Skin epidermis (tissue), 12 donors: ENCODE results near the gene PIR.
A peak's percentile ranks its signal among the peaks of the same experiment; 100 is the strongest.

ENCODE experiments used
- H3K27ac ChIP-seq, 21 experiments: fragments of 200-600 bp; sonication (generic) in 11 of 21; one replicate each; pipeline ENCODE4 v1.5.0; 2020; ENCODE audit warnings: mild to moderate bottlenecking in 3 of 21, inconsistent platforms in 2 of 21, moderate library complexity in 2 of 21
- H3K4me3 ChIP-seq, 7 experiments: fragments of 200-600 bp; sonication (generic) in 2 of 7; one replicate each; pipeline ENCODE4 v1.5.0; 2020; ENCODE audit warnings: inconsistent platforms in 2 of 7, mild to moderate bottlenecking in 2 of 7, moderate library complexity in 1 of 7

PIR gene

GRCh38 chrX:15359701-15360100, 133.4 kb downstream of the PIR start:
- Histone ChIP-seq H3K4me3 (no peak overlapping the region), H3K27ac (no peak overlapping the region)

- H3K27ac ChIP-seq: no peak overlapping the region
- no peak overlapping the region for H3K4me3 ChIP-seq
Measured at GRCh38 chrX:15358533-15358932, 134.6 kb downstream of the PIR start.

- Histone ChIP-seq H3K4me3 (no peak overlapping the region), H3K27ac (no peak overlapping the region)
Measured at GRCh38 chrX:15356444-15356843, 136.7 kb downstream of the PIR start.

- Histone ChIP-seq H3K27ac (no peak overlapping the region), H3K4me3 (no peak overlapping the region)
Measured at GRCh38 chrX:15350329-15350996, 142.7 kb downstream of the PIR start.

GRCh38 chrX:15349046-15349445, 144.1 kb downstream of the PIR start:
- H3K27ac ChIP-seq: no peak overlapping the region
- no peak overlapping the region for H3K4me3 ChIP-seq

GRCh38 chrX:15345976-15346375, 147.2 kb downstream of the PIR start:
- H3K27ac ChIP-seq: no peak overlapping the region
- no peak overlapping the region for H3K4me3 ChIP-seq

GRCh38 chrX:15344106-15344505, 149.0 kb downstream of the PIR start:
- Histone ChIP-seq H3K4me3 (no peak overlapping the region), H3K27ac (no peak overlapping the region)

- no peak overlapping the region for H3K4me3 ChIP-seq
- H3K27ac ChIP-seq: no peak overlapping the region
Measured at GRCh38 chrX:15343075-15343476, 150.1 kb downstream of the PIR start.

- H3K4me3 ChIP-seq: no peak overlapping the region
- H3K27ac ChIP-seq: no peak overlapping the region
Measured at GRCh38 chrX:15340867-15341266, 152.3 kb downstream of the PIR start.

- Histone ChIP-seq H3K27ac (peak overlapping the region in 8 of 21 experiments; percentile 6 to 87 (median 42)), H3K4me3 (peak overlapping the region; percentile 11 to 75 (median 72))
Measured at GRCh38 chrX:15336023-15336413, 157.1 kb downstream of the PIR start.

GRCh38 chrX:15335135-15336022, 157.8 kb downstream of the PIR start, which contains the start of gene PIGA:
PIGA (minus strand) TSS chrX:15335523; CDS start chrX:15331930, 3,593 bp downstream.
- Histone ChIP-seq H3K27ac (peak within 1 kb of the TSS; percentile 39 to 91 (median 79)), H3K4me3 (peak within 1 kb of the TSS; percentile 46 to 75 (median 72))
